GM21447 (cell line): ENCODE results near the gene TMEM53.

Experiments
- ATAC-seq: cut with Tn5 transposase; IDR thresholded peaks from one replicate; pipeline ENCODE4 v1.9.1; 2021; ENCODE audit not compliant: unreplicated experiment

The TMEM53 gene

GRCh38 chr1:44606701-44607281 is 67.5 kb downstream of the TMEM53 start:
- no peak for ATAC-seq

GRCh38 chr1:44605914-44606615 is 68.2 kb downstream of the TMEM53 start:
- no peak for ATAC-seq

- no peak for ATAC-seq
Observed at GRCh38 chr1:44604157-44604955, 69.9 kb downstream of the TMEM53 start.

GRCh38 chr1:44603718-44604117 is 70.6 kb downstream of the TMEM53 start:
- ATAC-seq: no peak
